HG03175 (cell line): ENCODE data around the gene TEAD4.
"Not testable (repeated sequence)": the region's sequence is repeated elsewhere in the genome, so short reads cannot be mapped to it uniquely, and the experiment has no call there.

Source experiments
- ATAC-seq: cut with Tn5 transposase; IDR thresholded peaks from one replicate; pipeline ENCODE4 v1.9.1; 2021; ENCODE audit warnings: mild to moderate bottlenecking, moderate library complexity; ENCODE audit not compliant: unreplicated experiment

Gene TEAD4

GRCh38 chr12:3045494-3045893 lies 86.3 kb downstream of the TEAD4 start:
- ATAC-seq = no peak

GRCh38 chr12:3045989-3046388 lies 86.8 kb downstream of the TEAD4 start:
- ATAC-seq = no peak

GRCh38 chr12:3046441-3047200 lies 87.4 kb downstream of the TEAD4 start:
- ATAC-seq = no peak

GRCh38 chr12:3047961-3048360 lies 88.8 kb downstream of the TEAD4 start:
- no peak for ATAC-seq

- no peak for ATAC-seq
Observed at GRCh38 chr12:3048540-3048939, 89.3 kb downstream of the TEAD4 start.

- ATAC-seq = no peak
Observed at GRCh38 chr12:3049176-3049575, 90.0 kb downstream of the TEAD4 start.

- no peak for ATAC-seq
Observed at GRCh38 chr12:3049611-3050249, 90.5 kb downstream of the TEAD4 start.

GRCh38 chr12:3054374-3054773 lies 95.2 kb downstream of the TEAD4 start:
- ATAC-seq = no peak

GRCh38 chr12:3055026-3055703 lies 96.0 kb downstream of the TEAD4 start:
- no peak for ATAC-seq

- no peak for ATAC-seq
Observed at GRCh38 chr12:3055704-3056467, 96.7 kb downstream of the TEAD4 start.

GRCh38 chr12:3061059-3061458 lies 101.9 kb downstream of the TEAD4 start:
- no peak for ATAC-seq

- ATAC-seq = no peak
Observed at GRCh38 chr12:3061501-3062215, 102.5 kb downstream of the TEAD4 start.

GRCh38 chr12:3065300-3065699 lies 106.1 kb downstream of the TEAD4 start:
- ATAC-seq = no peak

- ATAC-seq = not testable (repeated sequence)
Observed at GRCh38 chr12:3065846-3066245, 106.6 kb downstream of the TEAD4 start.

- no peak for ATAC-seq
Observed at GRCh38 chr12:3069714-3070113, 110.5 kb downstream of the TEAD4 start.

- no peak for ATAC-seq
Observed at GRCh38 chr12:3071107-3071506, 111.9 kb downstream of the TEAD4 start.

- ATAC-seq = no peak
Observed at GRCh38 chr12:3071710-3072109, 112.5 kb downstream of the TEAD4 start.

GRCh38 chr12:3073438-3074250 lies 114.4 kb downstream of the TEAD4 start:
- no peak for ATAC-seq

- no peak for ATAC-seq
Observed at GRCh38 chr12:3075315-3075714, 116.1 kb downstream of the TEAD4 start.
